H9 (cell line): ENCODE measurements around the gene TRRAP. TPM values are rescaled to one million over a fixed set of nuclear protein-coding genes. Genes with fewer than 3 reads are reported as not detected.
A peak's percentile ranks its signal among the peaks of the same experiment; 100 is the strongest.

Experiments
- DNase-seq: peaks from one replicate; pipeline ENCODE4 v3.0.0-alpha.2; 2017
- H2AFZ ChIP-seq: one replicate; pipeline ENCODE4 v1.6.1; 2013; ENCODE audit warnings: mild to moderate bottlenecking, low read length, control low read depth, moderate library complexity
- H2AK5ac ChIP-seq: 2 replicates; pipeline ENCODE4 v1.6.1; 2013; ENCODE audit warnings: low read length, control low read depth, mixed read lengths; ENCODE audit not compliant: insufficient read length
- H2BK120ac ChIP-seq: one replicate; pipeline ENCODE4 v1.6.1; 2013; ENCODE audit warnings: low read depth, mild to moderate bottlenecking, low read length, control low read depth, inconsistent platforms; ENCODE audit not compliant: poor library complexity, severe bottlenecking
- H2BK12ac ChIP-seq: 2 replicates; pipeline ENCODE4 v1.6.1; 2013; ENCODE audit warnings: low read length, control low read depth, mixed read lengths, low read depth; ENCODE audit not compliant: insufficient read length
- H2BK15ac ChIP-seq: 2 replicates; pipeline ENCODE4 v1.6.1; 2013; ENCODE audit warnings: low read depth, low read length, control low read depth
- H2BK20ac ChIP-seq: one replicate; pipeline ENCODE4 v1.6.1; 2013; ENCODE audit warnings: low read depth, mild to moderate bottlenecking, low read length, control low read depth, inconsistent platforms; ENCODE audit not compliant: poor library complexity, severe bottlenecking
- H2BK5ac ChIP-seq: 2 replicates; pipeline ENCODE4 v1.6.1; 2013; ENCODE audit warnings: low read length, control low read depth, mixed read lengths; ENCODE audit not compliant: insufficient read length
- H3K14ac ChIP-seq: 2 replicates; pipeline ENCODE4 v1.6.1; 2013; ENCODE audit warnings: low read length, control low read depth; ENCODE audit not compliant: insufficient read depth
- H3K18ac ChIP-seq: 2 replicates; pipeline ENCODE4 v1.6.1; 2013; ENCODE audit warnings: low read depth, mild to moderate bottlenecking, mixed read lengths, low read length, control low read depth; ENCODE audit not compliant: insufficient read length
- H3K23ac ChIP-seq: 2 replicates; pipeline ENCODE4 v1.6.1; 2013; ENCODE audit warnings: low read length, control low read depth, mixed read lengths, low read depth; ENCODE audit not compliant: insufficient read length
- H3K23me2 ChIP-seq: 2 replicates; pipeline ENCODE4 v1.6.1; 2013; ENCODE audit warnings: low read depth, mild to moderate bottlenecking, mixed read lengths, low read length, control low read depth; ENCODE audit not compliant: insufficient read length, poor library complexity, severe bottlenecking
- H3K27ac ChIP-seq: 2 replicates; pipeline ENCODE4 v1.5.1; 2013; ENCODE audit warnings: low read length, control low read depth, mixed read lengths, low read depth; ENCODE audit not compliant: insufficient read length
- H3K27me3 ChIP-seq: 2 replicates; pipeline ENCODE4 v1.6.1; 2013; ENCODE audit warnings: low read length, control low read depth, inconsistent platforms; ENCODE audit not compliant: insufficient read depth
- H3K4ac ChIP-seq: 2 replicates; pipeline ENCODE4 v1.6.1; 2013; ENCODE audit warnings: low read depth, mild to moderate bottlenecking, control low read depth, inconsistent platforms, low read length, moderate library complexity
- H3K4me1 ChIP-seq: 2 replicates; pipeline ENCODE4 v1.6.1; 2013; ENCODE audit warnings: low read length, control low read depth, inconsistent platforms; ENCODE audit not compliant: insufficient read depth
- H3K4me2 ChIP-seq: 2 replicates; pipeline ENCODE4 v1.6.1; 2013; ENCODE audit warnings: low read length, control low read depth, mixed read lengths; ENCODE audit not compliant: insufficient read length, insufficient read depth
- H3K56ac ChIP-seq: 2 replicates; pipeline ENCODE4 v1.6.1; 2013; ENCODE audit warnings: low read depth, mild to moderate bottlenecking, mixed read lengths, low read length, control low read depth; ENCODE audit not compliant: insufficient read length
- H3K79me1 ChIP-seq: 2 replicates; pipeline ENCODE4 v1.6.1; 2013; ENCODE audit warnings: low read depth, mild to moderate bottlenecking, moderate library complexity, low read length, control low read depth, inconsistent platforms; ENCODE audit not compliant: insufficient read depth, poor library complexity, severe bottlenecking
- H3K79me2 ChIP-seq: 2 replicates; pipeline ENCODE4 v1.6.1; 2013; ENCODE audit warnings: low read length, control low read depth, inconsistent platforms; ENCODE audit not compliant: insufficient read depth
- H3K9ac ChIP-seq: 2 replicates; pipeline ENCODE4 v1.6.1; 2013; ENCODE audit warnings: low read length, control low read depth, mixed read lengths; ENCODE audit not compliant: insufficient read length; ENCODE audit errors: extremely low read depth
- H3K9me3 ChIP-seq: one replicate; pipeline ENCODE4 v1.6.1; 2013; ENCODE audit warnings: low read depth, low read length, inconsistent platforms; ENCODE audit not compliant: control insufficient read depth
- H3T11ph ChIP-seq: one replicate; pipeline ENCODE4 v1.6.1; 2013; ENCODE audit warnings: mild to moderate bottlenecking, low read length, control low read depth, inconsistent platforms
- H4K20me1 ChIP-seq: one replicate; pipeline ENCODE4 v1.6.1; 2013; ENCODE audit not compliant: control insufficient read depth, insufficient read length, insufficient read depth
- H4K5ac ChIP-seq: 2 replicates; pipeline ENCODE4 v1.6.1; 2013; ENCODE audit warnings: low read depth, mild to moderate bottlenecking, mixed read lengths, low read length, control low read depth; ENCODE audit not compliant: insufficient read length
- H4K8ac ChIP-seq: replicated peaks from 2 replicates; pipeline ENCODE4 v1.6.1; 2013; ENCODE audit warnings: low read length, control low read depth, mixed read lengths, low read depth; ENCODE audit not compliant: insufficient read length
- H4K91ac ChIP-seq: 2 replicates; pipeline ENCODE4 v1.6.1; 2013; ENCODE audit warnings: low read depth, mild to moderate bottlenecking, moderate library complexity, mixed read lengths, low read length, control low read depth; ENCODE audit not compliant: insufficient read length
- H3K27ac Mint-ChIP-seq, 3 experiments: 2 replicates in 2 of 3; 3 replicates in 1 of 3; pipeline ENCODE4 v1.8.0; 2020 to 2021; ENCODE audit warnings: mixed read lengths in 3 of 3, mild to moderate bottlenecking in 1 of 3, moderate library complexity in 1 of 3
- H3K27me3 Mint-ChIP-seq: 2 replicates; pipeline ENCODE4 v1.8.0; 2021; ENCODE audit warnings: low read depth, mild to moderate bottlenecking, moderate library complexity, mixed read lengths
- H3K36me3 Mint-ChIP-seq, 3 experiments: 2 replicates in 2 of 3; 3 replicates in 1 of 3; pipeline ENCODE4 v1.8.0; 2020 to 2021; ENCODE audit warnings: low read depth in 3 of 3, mixed read lengths in 3 of 3; ENCODE audit not compliant: insufficient read depth in 1 of 3
- H3K4me1 Mint-ChIP-seq, 2 experiments: 2 replicates each; pipeline ENCODE4 v1.8.0; 2020; ENCODE audit warnings: mixed read lengths in 2 of 2
- H3K4me3 Mint-ChIP-seq, 2 experiments: 2 replicates in 1 of 2; 3 replicates in 1 of 2; pipeline ENCODE4 v1.8.0; 2020 to 2021; ENCODE audit warnings: mild to moderate bottlenecking in 2 of 2, mixed read lengths in 2 of 2, moderate library complexity in 1 of 2
- H3K9me3 Mint-ChIP-seq, 2 experiments: 2 replicates in 1 of 2; 3 replicates in 1 of 2; pipeline ENCODE4 v1.8.0; 2020; ENCODE audit warnings: mild to moderate bottlenecking in 2 of 2, mixed read lengths in 2 of 2, moderate library complexity in 1 of 2
- CTCF ChIP-seq: fragments of 200-600 bp; sonication (generic); conservative IDR thresholded peaks from 3 replicates; pipeline ENCODE4 v1.8.0; 2021; ENCODE audit warnings: antibody characterized with exemption, mild to moderate bottlenecking
- WGBS: extraction: QIAGEN DNeasy Blood & Tissue Kit; methylation state at CpG from one replicate; pipeline ENCODE4 v1.1.7; 2013; ENCODE audit warnings: missing lambda C conversion rate, low lambda C conversion rate, mixed read lengths; ENCODE audit not compliant: insufficient read length; ENCODE audit errors: extremely low coverage; 5-methylcytosine and 5-hydroxymethylcytosine counted together
- total RNA-seq: library from RNA; stranded (reverse); gene quantifications from 2 replicates; pipeline ENCODE4 v1.2.1, GENCODE V29; 2021

TRRAP gene
- total RNA-seq, 1 experiment from 2014 or later: 58.6 TPM

GRCh38 chr7:99001482-99002147 lies 123.3 kb downstream of the TRRAP start:
- Histone ChIP-seq H3K79me2 (no peaks in the 10 kb centered on the region), H2BK20ac (no peak overlapping the region), H3K14ac (no peak overlapping the region), H3K18ac (no peak overlapping the region), H2BK120ac (no peak overlapping the region), H3K27ac (no peak overlapping the region), H3K79me1 (no peaks in the 10 kb centered on the region), H4K5ac (no peak overlapping the region), H4K91ac (no peak overlapping the region), H3K4me1 (no peaks in the 10 kb centered on the region), H2BK12ac (no peak overlapping the region), H3K23ac (no peak overlapping the region), H3T11ph (no peak overlapping the region), H4K8ac (no peak overlapping the region), H2BK5ac (no peak overlapping the region), H3K56ac (no peak overlapping the region), H3K4ac (no peak overlapping the region), H3K4me2 (no peak overlapping the region), H3K9me3 (no peaks in the 10 kb centered on the region), H2AFZ (no peak overlapping the region), H3K27me3 (no peaks in the 10 kb centered on the region), H2AK5ac (no peak overlapping the region), H3K9ac (no peak overlapping the region), H2BK15ac (no peak overlapping the region), H4K20me1 (no peaks in the 10 kb centered on the region), H3K23me2 (no peaks in the 10 kb centered on the region)
- WGBS: no CpG with 5 or more reads among the region's 10 CpGs
- DNase-seq: no peak
- H3K4me3 Mint-ChIP-seq: no peak overlapping the region
- peak overlapping the region in 2 of 3 experiments; percentile 46 to 48; a peak in 1 of 7 replicates for H3K27ac Mint-ChIP-seq
- no peaks in the 10 kb centered on the region for H3K4me1 Mint-ChIP-seq
- no peaks in the 10 kb centered on the region for H3K9me3 Mint-ChIP-seq
- no peaks in the 10 kb centered on the region for H3K27me3 Mint-ChIP-seq
- H3K36me3 Mint-ChIP-seq: peaks cover 13 to 78% (median 61%) of the 10 kb centered on the region in 3 experiments; a peak in 6 of 7 replicates
- TF ChIP-seq CTCF: no peak
